Measurements from ENCODE around the gene SH3BP4.

Gene SH3BP4

GRCh38 chr2:235082578-235083338, 130.9 kb downstream of the SH3BP4 start:
- no peak for DNase-seq (ENCODE audit: low read depth in 3 of 3, low spot score in 1 of 3)

- DNase-seq (ENCODE audit: low read depth in 3 of 3, low spot score in 1 of 3), result no peak
Measured at GRCh38 chr2:235083822-235084221, 132.0 kb downstream of the SH3BP4 start.

- DNase-seq (ENCODE audit: low read depth in 3 of 3, low spot score in 1 of 3), result no peak
Measured at GRCh38 chr2:235084424-235084823, 132.6 kb downstream of the SH3BP4 start.

GRCh38 chr2:235085476-235085875, 133.7 kb downstream of the SH3BP4 start:
- DNase-seq (ENCODE audit: low read depth in 3 of 3, low spot score in 1 of 3), result no peak

GRCh38 chr2:235086481-235087184, 134.8 kb downstream of the SH3BP4 start:
- DNase-seq (ENCODE audit: low read depth in 3 of 3, low spot score in 1 of 3), result no peak

GRCh38 chr2:235087832-235088495, 136.1 kb downstream of the SH3BP4 start:
- no peak for DNase-seq (ENCODE audit: low read depth in 3 of 3, low spot score in 1 of 3)

GRCh38 chr2:235088496-235088921, 136.7 kb downstream of the SH3BP4 start:
- DNase-seq (ENCODE audit: low read depth in 3 of 3, low spot score in 1 of 3), result no peak

- DNase-seq (ENCODE audit: low read depth in 3 of 3, low spot score in 1 of 3), result no peak
Measured at GRCh38 chr2:235091421-235091820, 139.6 kb downstream of the SH3BP4 start.

- DNase-seq (ENCODE audit: low read depth in 3 of 3, low spot score in 1 of 3), result no peak
Measured at GRCh38 chr2:235091983-235092382, 140.2 kb downstream of the SH3BP4 start.

- DNase-seq (ENCODE audit: low read depth in 3 of 3, low spot score in 1 of 3), result no peak
Measured at GRCh38 chr2:235092433-235093223, 140.8 kb downstream of the SH3BP4 start.

- no peak for DNase-seq (ENCODE audit: low read depth in 3 of 3, low spot score in 1 of 3)
Measured at GRCh38 chr2:235094457-235094856, 142.6 kb downstream of the SH3BP4 start.

GRCh38 chr2:235095569-235095968, 143.8 kb downstream of the SH3BP4 start:
- DNase-seq (ENCODE audit: low read depth in 3 of 3, low spot score in 1 of 3), result no peak

GRCh38 chr2:235096447-235096846, 144.6 kb downstream of the SH3BP4 start:
- no peak for DNase-seq (ENCODE audit: low read depth in 3 of 3, low spot score in 1 of 3)

- no peak for DNase-seq (ENCODE audit: low read depth in 3 of 3, low spot score in 1 of 3)
Measured at GRCh38 chr2:235097196-235097595, 145.4 kb downstream of the SH3BP4 start.

- DNase-seq (ENCODE audit: low read depth in 3 of 3, low spot score in 1 of 3), result no peak
Measured at GRCh38 chr2:235098269-235098668, 146.5 kb downstream of the SH3BP4 start.

GRCh38 chr2:235098736-235099494, 147.1 kb downstream of the SH3BP4 start:
- DNase-seq (ENCODE audit: low read depth in 3 of 3, low spot score in 1 of 3), result no peak

GRCh38 chr2:235102896-235103295, 151.1 kb downstream of the SH3BP4 start:
- no peak for DNase-seq (ENCODE audit: low read depth in 3 of 3, low spot score in 1 of 3)

All from stimulated activated CD4-positive, alpha-beta T cell treated with anti-CD3 and anti-CD28 coated beads, TNF-alpha, amount 100 ng/mL, for 1 hour (primary cell).